ENCODE measurements around the gene CCDC188. TPM values are rescaled to one million over a fixed set of nuclear protein-coding genes. Genes with fewer than 3 reads are reported as not detected.

Gene CCDC188
- total and polyA plus RNA-seq, 2 of the 8 experiments (the other 6 are each of a cell fraction or from before 2014, with no cell fraction given): not detected

GRCh38 chr22:20141186-20142077 lies 9.4 kb downstream of the CCDC188 start (continued):
- TF ChIP-seq CTCF (IDR thresholded peaks at IDR 0.05; ENCODE audit: control extremely low read depth in 1 of 3, insufficient read depth in 1 of 3, low read depth in 1 of 3, low read length in 3 of 3) (no peak), HDAC6 (IDR thresholded peaks at IDR 0.05; ENCODE audit: low read depth, low read length) (no peak), HDAC2 (IDR thresholded peaks at IDR 0.05; ENCODE audit: borderline replicate concordance in 1 of 2, low read depth in 2 of 2, low read length in 2 of 2) (no peak)
